ENCODE measurements around the gene AOPEP.

AOPEP gene

DNA sequence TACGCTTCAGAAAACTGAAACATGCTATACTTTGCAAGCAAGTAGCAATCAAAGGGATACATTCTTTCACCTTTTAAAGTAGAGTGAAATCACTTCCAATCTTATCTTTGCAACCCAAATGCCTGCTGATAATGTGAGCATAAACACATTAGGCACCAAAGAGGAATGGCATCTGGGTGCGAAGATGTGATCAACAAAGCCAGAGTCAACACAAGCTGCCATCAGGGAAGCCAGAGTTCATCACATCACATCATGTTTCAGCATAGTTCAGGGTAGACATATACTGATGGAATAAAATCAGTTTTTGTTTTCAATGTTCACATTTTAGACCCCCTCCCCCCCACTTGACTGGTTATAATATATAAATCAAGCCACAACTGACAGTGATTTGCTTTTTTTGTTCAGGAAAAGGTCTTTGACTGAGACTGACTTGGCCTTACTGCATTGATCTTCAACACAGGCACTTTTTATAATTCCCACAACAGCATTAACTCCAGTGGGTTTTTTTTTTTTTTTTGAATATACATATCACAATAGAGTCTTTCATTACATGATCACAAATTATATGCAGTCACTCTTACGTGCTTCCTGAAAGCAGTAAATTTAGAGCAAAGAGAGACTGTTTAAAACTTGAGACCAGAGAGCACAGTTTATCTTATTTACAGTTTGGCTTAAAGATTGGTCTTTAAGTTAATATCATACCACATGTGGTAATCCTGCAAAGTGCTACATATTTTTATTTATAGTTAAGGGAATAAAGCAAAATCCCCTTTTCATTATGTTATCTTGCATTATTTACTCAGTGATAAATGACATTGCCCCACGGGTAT is 20.3 kb downstream of the AOPEP start:
- TF ChIP-seq CTCF (IDR thresholded peaks at IDR 0.05; ENCODE audit: low read depth, low read length), result no peak
- DNase-seq (ENCODE audit: extremely low read depth, low read depth), result no peak

DNA sequence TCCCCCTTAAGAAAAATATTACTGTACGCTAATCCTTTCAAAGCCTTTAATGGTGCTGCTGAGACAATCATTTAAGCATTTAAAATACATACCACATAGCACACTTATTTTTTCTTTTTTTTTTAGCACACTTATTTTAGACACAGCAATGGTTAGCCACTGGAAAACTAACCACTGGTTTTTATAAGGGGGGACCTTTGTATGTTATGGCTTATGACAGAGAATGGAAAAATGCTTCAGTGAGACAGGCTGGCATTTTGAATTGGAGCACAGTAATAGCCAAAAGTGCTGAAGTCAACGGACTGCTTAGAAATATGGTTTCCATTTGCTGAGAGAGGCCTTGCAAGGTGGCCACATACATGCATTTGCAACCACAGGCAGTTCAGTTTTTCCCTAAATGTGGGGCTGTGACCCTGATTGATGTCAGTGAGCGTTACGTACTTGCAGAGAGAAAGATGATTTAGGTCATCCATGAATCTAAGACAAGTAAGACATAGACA is 28.5 kb downstream of the AOPEP start:
- no peak for TF ChIP-seq CTCF (IDR thresholded peaks at IDR 0.05; ENCODE audit: low read depth, low read length)
- DNase-seq (ENCODE audit: extremely low read depth, low read depth), result no peak

DNA sequence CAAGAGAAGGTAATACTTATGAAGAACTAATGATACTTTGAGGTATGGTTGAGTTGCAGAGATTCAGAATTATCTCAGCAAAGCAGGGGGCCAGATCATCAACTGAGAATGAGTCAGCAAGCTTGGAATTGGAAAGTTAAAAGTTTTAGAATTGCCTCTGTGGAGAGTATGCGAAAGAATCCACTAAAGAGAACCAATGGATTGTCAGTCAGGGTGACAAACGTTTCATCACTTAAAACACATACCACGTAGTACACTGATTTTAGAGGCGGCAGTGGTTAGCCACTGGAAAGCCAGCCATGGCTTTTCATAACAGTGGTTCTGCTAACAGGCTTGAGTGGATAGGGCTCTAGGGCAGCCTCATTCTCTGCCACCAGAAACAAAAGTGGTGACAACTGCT is 30.7 kb downstream of the AOPEP start:
- no peak for DNase-seq (ENCODE audit: extremely low read depth, low read depth)
- TF ChIP-seq CTCF (IDR thresholded peaks at IDR 0.05; ENCODE audit: low read depth, low read length), result no peak

GRCh38 chr9:94758031-94758430 is 31.5 kb downstream of the AOPEP start:
- no peak for TF ChIP-seq CTCF (IDR thresholded peaks at IDR 0.05; ENCODE audit: low read depth, low read length)

GRCh38 chr9:94758880-94759279 is 32.4 kb downstream of the AOPEP start:
- DNase-seq (ENCODE audit: extremely low read depth, low read depth), result no peak
- TF ChIP-seq CTCF (IDR thresholded peaks at IDR 0.05; ENCODE audit: low read depth, low read length), result no peak

More at GRCh38 chr9:94758031-94758430, 31.5 kb downstream of the AOPEP start:
- no peak for DNase-seq (ENCODE audit: extremely low read depth, low read depth)

GRCh38 chr9:94760010-94760409 is 33.5 kb downstream of the AOPEP start:
- DNase-seq (ENCODE audit: extremely low read depth, low read depth), result no peak
- no peak for TF ChIP-seq CTCF (IDR thresholded peaks at IDR 0.05; ENCODE audit: low read depth, low read length)

GRCh38 chr9:94760660-94761059 is 34.2 kb downstream of the AOPEP start:
- TF ChIP-seq CTCF (IDR thresholded peaks at IDR 0.05; ENCODE audit: low read depth, low read length), result no peak
- no peak for DNase-seq (ENCODE audit: extremely low read depth, low read depth)
